Right lobe of liver (tissue), 6 donors: Measurements from ENCODE around the gene TRIM2. TPM values are rescaled to one million over a fixed set of nuclear protein-coding genes. Genes with fewer than 3 reads are reported as not detected.

ENCODE experiments used
- ATAC-seq, 4 donors: fragments of 200-7000 bp; cut with Tn5 transposase; one replicate each; pipeline ENCODE4 v1.9.1; 2020; ENCODE audit warnings: mild to moderate bottlenecking in 4 of 4, moderate library complexity in 4 of 4
- DNase-seq, 3 donors: peaks; one replicate each; pipeline ENCODE4 v3.0.0-alpha.2; 2020
- H3K27ac ChIP-seq, 3 donors: fragments of 200-600 bp; one replicate each; pipeline ENCODE4 v1.8.0; 2022
- H3K27me3 ChIP-seq, 2 donors: fragments of 200-600 bp; one replicate each; pipeline ENCODE4 v1.8.0; 2022
- H3K36me3 ChIP-seq, 4 donors: fragments of 200-600 bp; sonication (generic) in 1 of 4; one replicate each; pipeline versions ENCODE4 v1.5.1 to v1.8.0; 2017 to 2022; ENCODE audit warnings: control low read depth in 1 of 4
- H3K4me1 ChIP-seq, 4 donors: fragments of 200-600 bp; sonication (generic) in 1 of 4; one replicate each; pipeline versions ENCODE4 v1.5.1 to v1.8.0; 2017 to 2022; ENCODE audit warnings: control low read depth in 1 of 4
- H3K4me3 ChIP-seq, 3 donors: fragments of 200-600 bp; one replicate each; pipeline ENCODE4 v1.8.0; 2022
- H3K9me3 ChIP-seq, 4 donors: fragments of 200-600 bp; sonication (generic) in 1 of 4; one replicate each; pipeline versions ENCODE4 v1.5.1 to v1.8.0; 2017 to 2022; ENCODE audit warnings: control low read depth in 1 of 4
- CTCF ChIP-seq, 4 donors: fragments of 200-600 bp in 3 of 4; fragments of 450-650 bp in 1 of 4; IDR thresholded peaks; one replicate each; pipeline versions ENCODE4 v1.5.1 to v1.8.0; 2016 to 2022; ENCODE audit warnings: antibody characterized with exemption in 4 of 4, mild to moderate bottlenecking in 2 of 4
- POLR2A ChIP-seq: fragments of 450-650 bp; IDR thresholded peaks from one replicate; pipeline ENCODE4 v1.6.1; 2017; ENCODE audit warnings: antibody characterized with exemption, mild to moderate bottlenecking
- WGBS: methylation state at CpG from one replicate; pipeline ENCODE4 v1.1.6; 2018; ENCODE audit warnings: low coverage, low lambda C conversion rate; ENCODE audit not compliant: insufficient coverage; ENCODE audit errors: missing lambda C conversion rate; 5-methylcytosine and 5-hydroxymethylcytosine counted together
- intact Hi-C, 2 donors: fragments of 100-400 bp; cut with DNase I; formaldehyde crosslinking; loops; one replicate each; pipeline versions ENCODE4 v1.11.2 to v1.14.1; 2022
- total RNA-seq, 6 experiments: library from RNA; depleted of rRNA in 2 of 6; stranded (reverse); fragments of >200 nt in 2 of 6; fragmentation: NEBNext Ultra II Directional in 3 of 6; extraction: Animal tissue kit (Norgen Biotek cat#: 25700) in 3 of 6; gene quantifications; one replicate each; pipeline versions ENCODE4 v1.1.0 to v1.2.4, GENCODE V29; 2016 to 2023
- donor health status: DM: no; HTN: yes; CAD: no.
- donor health status: DM: no; HTN: no; CAD: no.
- donor health status: DM: no; HTN: no; CAD: no.
- donor health status: DM: no; HTN: yes; CAD: no.
- donor health status: DM: no; HTN: yes; CAD: no.

TRIM2 gene
- total RNA-seq, 6 experiments from 2014 or later, result 8.9 to 17.5 (median 10.0) TPM

- H3K27me3 ChIP-seq, result no peaks in the 10 kb centered on the region
- H3K27ac ChIP-seq, result peak overlapping the region; percentile 86 to 89 (median 89)
- WGBS, result 19% methylated on average over 28 of the region's 30 CpGs
- H3K9me3 ChIP-seq, result no peaks in the 10 kb centered on the region
- intact Hi-C loops, result no loop called here
- H3K4me3 ChIP-seq, result peak overlapping the region; percentile 63 to 70 (median 64)
- H3K4me1 ChIP-seq, result no peaks in the 10 kb centered on the region
- H3K36me3 ChIP-seq, result no peaks in the 10 kb centered on the region
- TF ChIP-seq CTCF (IDR thresholded peaks at IDR 0.05), result no peak
- no peak for TF ChIP-seq POLR2A
- DNase-seq (peak; percentile 47 to 59 (median 57)), ATAC-seq (peak; percentile 59 to 76 (median 62))
Observed at GRCh38 chr4:153221783-153222706, 17.8 kb downstream of the TRIM2 start.

- H3K9me3 ChIP-seq, result no peaks in the 10 kb centered on the region
- 0% methylated on average over 19 of the region's 61 CpGs for WGBS
- ATAC-seq, result peak; percentile 79 to 95 (median 92)
- H3K4me3 ChIP-seq, result peak overlapping the region; percentile 63 to 70 (median 64)
- peak; percentile 79 to 89 (median 85) for DNase-seq
- no peaks in the 10 kb centered on the region for H3K36me3 ChIP-seq
- intact Hi-C loops, result no loop called here
- TF ChIP-seq POLR2A (peak; percentile 75), CTCF (IDR thresholded peaks at IDR 0.05) (no peak)
- no peaks in the 10 kb centered on the region for H3K27me3 ChIP-seq
- H3K4me1 ChIP-seq, result no peaks in the 10 kb centered on the region
- H3K27ac ChIP-seq, result peak overlapping the region; percentile 86 to 89 (median 89)
Observed at GRCh38 chr4:153222707-153223426, 18.6 kb downstream of the TRIM2 start.

- ATAC-seq, result peak; percentile 15 to 34 (median 18)
- Histone ChIP-seq H3K4me3 (peak overlapping the region; percentile 63 to 70 (median 64)), H3K4me1 (no peaks in the 10 kb centered on the region), H3K9me3 (no peaks in the 10 kb centered on the region), H3K27ac (peak overlapping the region; percentile 86 to 89 (median 89)), H3K36me3 (no peaks in the 10 kb centered on the region), H3K27me3 (no peaks in the 10 kb centered on the region)
- TF ChIP-seq CTCF (IDR thresholded peaks at IDR 0.05) (no peak), POLR2A (no peak)
- WGBS, result 5% methylated on average over 9 of the region's 9 CpGs
- no peak for DNase-seq
- intact Hi-C loops, result no loop called here
Observed at GRCh38 chr4:153223427-153223801, 19.2 kb downstream of the TRIM2 start.

- no peak for DNase-seq
- Histone ChIP-seq H3K9me3 (no peaks in the 10 kb centered on the region), H3K4me3 (peak overlapping the region; percentile 63 to 70 (median 64)), H3K36me3 (no peaks in the 10 kb centered on the region), H3K27ac (no peak overlapping the region), H3K27me3 (no peaks in the 10 kb centered on the region), H3K4me1 (no peaks in the 10 kb centered on the region)
- 25% methylated on average over 1 of the region's 1 CpG for WGBS
- TF ChIP-seq POLR2A (no peak), CTCF (IDR thresholded peaks at IDR 0.05) (no peak)
- intact Hi-C loops, result no loop called here
- ATAC-seq, result peak in 1 of 4 donors; percentile 5
Observed at GRCh38 chr4:153223930-153224329, 19.7 kb downstream of the TRIM2 start.
